ENCODE results near the gene TOM1.
A peak's percentile ranks its signal among the peaks of the same experiment; 100 is the strongest.

DNA sequence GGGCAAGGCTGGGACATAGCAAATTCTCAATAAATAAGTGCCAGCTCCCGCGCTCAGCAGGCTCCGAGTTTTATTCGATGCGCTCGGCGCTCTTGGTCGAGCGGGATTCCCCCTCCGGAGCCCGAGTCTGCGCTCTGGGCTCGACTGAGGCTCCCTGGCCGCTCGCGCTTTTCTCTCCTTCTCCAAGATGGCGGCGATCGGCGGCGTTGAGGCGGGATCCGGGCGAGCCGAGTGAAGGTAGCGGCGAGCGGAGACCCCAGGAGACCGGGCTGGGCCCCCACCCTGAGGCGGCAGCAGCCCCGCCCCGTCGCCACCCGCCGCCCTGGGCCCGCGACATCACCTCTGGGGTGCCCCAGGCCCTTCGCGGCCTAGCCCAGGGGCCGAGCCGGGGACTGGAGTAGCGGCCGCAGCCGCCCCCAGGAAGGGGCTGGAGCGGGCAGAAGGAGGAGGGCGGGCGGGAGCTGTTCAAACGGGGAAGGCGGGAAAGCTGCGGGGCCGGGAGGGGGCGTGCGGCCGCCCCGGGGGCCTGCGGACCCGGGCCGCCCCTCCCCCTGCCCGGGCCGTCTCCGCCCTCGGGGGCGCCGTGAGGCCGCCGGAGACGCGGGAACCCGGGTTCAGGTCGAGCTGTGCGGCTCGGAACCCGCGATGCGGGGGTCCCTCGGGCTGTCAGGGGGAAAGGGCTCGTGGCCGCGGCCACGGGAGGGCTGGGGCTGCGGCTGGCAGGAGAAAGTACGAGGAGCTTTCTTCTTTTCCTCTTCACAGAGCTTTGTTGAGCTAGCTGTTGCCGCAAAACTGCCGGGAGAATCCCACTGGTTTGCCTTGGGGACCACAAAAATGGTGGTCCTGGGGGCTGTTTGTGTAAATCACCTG lies 42.1 kb upstream of the TOM1 start, which contains the start of gene HMGXB4:
- no peak for TF ChIP-seq CTCF (conservative IDR thresholded peaks at IDR 0.05)
- peak; percentile 100 for TF ChIP-seq ZFX (IDR thresholded peaks at IDR 0.05)
